Measurements from ENCODE around the gene TXNL4A. TPM values are rescaled to one million over a fixed set of nuclear protein-coding genes. Genes with fewer than 3 reads are reported as not detected.
"Not testable (repeated sequence)": the region's sequence is repeated elsewhere in the genome, so short reads cannot be mapped to it uniquely, and the experiment has no call there.

Gene TXNL4A
- total RNA-seq, 1 donor from 2014 or later, result 210 TPM

DNA sequence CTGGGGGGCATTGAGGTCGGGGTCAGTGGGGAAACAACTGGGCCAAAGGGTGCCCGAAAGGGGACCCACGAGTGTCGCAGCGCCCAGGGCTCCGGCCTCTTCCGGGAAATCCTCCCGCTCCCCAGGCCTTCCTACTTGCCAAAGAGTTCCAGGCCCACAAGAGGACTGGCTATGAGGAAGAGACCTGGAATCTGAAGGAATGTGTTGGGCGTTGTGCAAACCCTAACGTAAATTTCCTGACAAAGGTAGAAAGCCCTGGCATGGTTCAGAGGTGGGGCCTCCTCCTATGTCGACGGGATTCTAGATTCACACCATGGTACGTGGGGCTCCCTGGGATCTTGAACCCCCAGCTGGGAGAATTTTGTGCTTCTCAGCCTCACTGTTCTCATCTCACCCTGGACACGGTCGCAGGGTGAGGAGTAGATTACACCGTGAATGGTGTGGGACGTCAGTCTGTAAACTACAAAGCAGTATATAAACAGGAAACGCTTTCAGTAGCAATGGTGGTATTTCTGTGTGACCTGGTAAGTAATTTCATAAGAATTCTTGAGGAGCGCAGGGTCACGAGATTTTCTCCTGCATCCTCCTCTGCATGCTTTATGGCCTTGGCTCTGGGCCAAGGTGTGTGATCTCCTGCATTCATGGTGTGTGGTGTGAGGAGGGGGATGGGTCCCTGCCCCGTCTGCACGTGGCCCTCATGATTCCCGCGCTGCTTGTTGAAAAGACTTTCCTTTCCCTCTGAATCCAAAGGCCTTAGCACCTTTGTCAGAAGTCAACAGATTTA, 23.1 kb downstream of the TXNL4A start:
- H3K4me3 Mint-ChIP-seq, result peak overlapping the region; percentile 82
- H3K27ac Mint-ChIP-seq, result peak overlapping the region; percentile 84
- intact Hi-C loops (cut with micrococcal nuclease), result loop anchor here (1.0 to 2.0 kb wide), 2 partner anchors 14 to 69 kb away; partner anchors contain the start of genes RBFA and SLC66A2
- H3K9me3 Mint-ChIP-seq, result no peaks in the 10 kb centered on the region
- peak; percentile 72 for DNase-seq
- peaks cover 12% of the 10 kb centered on the region for H3K36me3 Mint-ChIP-seq (ENCODE audit: low read depth)
- H3K27me3 Mint-ChIP-seq, result peaks cover 3% of the 10 kb centered on the region
- H3K4me1 Mint-ChIP-seq, result peaks cover 25% of the 10 kb centered on the region

DNA sequence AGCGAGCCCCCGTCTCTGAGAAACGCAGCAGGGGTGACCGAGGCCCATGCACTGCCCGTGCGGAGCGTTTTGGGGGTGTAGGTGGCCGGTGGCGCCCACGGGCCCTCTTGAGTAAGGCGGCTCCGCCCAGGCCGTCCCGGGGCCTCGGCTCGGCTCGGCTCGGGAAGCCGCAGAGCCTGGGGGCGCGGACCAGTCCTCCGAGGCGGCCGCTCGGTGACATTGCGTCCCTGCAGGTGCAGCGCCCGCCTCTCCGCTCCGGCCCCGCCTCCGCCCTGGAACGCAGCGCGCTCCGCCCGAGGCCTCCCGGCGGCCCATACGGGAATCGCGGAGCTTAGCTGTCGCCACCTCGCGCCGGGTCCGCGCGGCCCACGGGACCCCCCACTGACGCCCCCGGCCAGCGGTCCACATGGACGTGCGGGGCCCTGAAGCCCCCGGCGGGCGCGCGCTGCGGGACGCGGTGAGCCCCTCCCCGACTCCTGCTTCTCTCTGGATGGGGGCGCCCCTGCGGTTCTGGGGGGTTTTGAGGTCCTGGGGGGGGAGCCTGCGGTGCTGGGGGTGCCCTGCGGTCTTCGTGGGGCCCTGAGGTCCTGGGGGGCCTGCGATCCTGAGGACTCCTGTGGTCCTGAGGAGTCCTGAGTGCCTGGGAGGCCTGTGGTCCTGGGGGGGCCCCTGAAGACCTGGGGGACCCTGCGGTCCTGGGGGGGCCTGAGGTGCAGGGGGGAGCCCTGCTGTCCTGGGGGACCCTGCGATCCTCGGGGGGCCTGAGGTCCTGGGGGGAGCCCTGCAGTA, 23.8 kb downstream of the TXNL4A start, which contains the start of gene HSBP1L1:
Gene HSBP1L1 (plus strand): TSS at position 314 of the 789 bp plus-strand sequence. CDS start 93 bp downstream, at position 407.
- Mint-ChIP-seq H3K4me3 (peak within 1 kb of the TSS; percentile 82), H3K4me1 (peaks cover 31% of the 10 kb centered on the region), H3K9me3 (no peaks in the 10 kb centered on the region), H3K27me3 (peaks cover 3% of the 10 kb centered on the region), H3K27ac (peak within 1 kb of the TSS; percentile 84), H3K36me3 (ENCODE audit: low read depth) (peaks cover 9% of the 10 kb centered on the region)
- intact Hi-C loops (cut with micrococcal nuclease), result loop anchor here (1.0 to 2.0 kb wide), 2 partner anchors 13 to 70 kb away; partner anchors contain the start of genes RBFA and SLC66A2
- DNase-seq, result peak; percentile 94

DNA sequence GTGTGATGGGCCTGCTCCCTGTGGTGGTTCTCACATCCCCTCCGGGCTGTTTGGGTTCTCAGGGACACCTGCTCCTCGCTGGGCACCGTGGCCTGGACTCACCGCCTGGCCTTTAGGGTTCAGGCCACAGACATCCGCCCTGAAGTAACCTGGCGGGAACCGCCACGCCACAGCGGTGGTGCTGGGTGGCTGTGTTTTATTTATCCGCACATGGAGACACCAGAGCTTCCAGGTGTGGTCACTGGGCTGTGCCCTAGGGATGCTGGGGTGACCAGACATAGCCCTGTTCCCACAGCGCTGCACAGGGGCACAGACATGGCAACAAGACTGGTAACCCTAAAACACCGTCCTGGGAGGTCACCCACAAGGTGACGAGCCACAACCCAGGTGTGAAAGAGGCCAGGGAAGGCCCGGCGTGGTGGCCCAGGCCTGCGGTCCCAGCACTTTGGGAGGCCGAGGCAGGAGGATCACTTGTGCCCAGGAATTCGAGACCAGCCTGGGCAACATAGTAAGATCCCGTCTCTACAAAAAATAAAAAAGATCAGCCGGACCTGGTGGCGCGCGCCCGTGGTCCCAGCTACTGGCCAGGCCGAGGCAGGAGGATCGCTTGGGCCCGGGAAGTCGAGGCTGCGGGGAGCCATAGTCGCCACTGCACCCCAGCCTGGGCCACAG, 24.6 kb downstream of the TXNL4A start:
- Mint-ChIP-seq H3K27me3 (peaks cover 3% of the 10 kb centered on the region), H3K4me3 (peak overlapping the region; percentile 64), H3K4me1 (peaks cover 31% of the 10 kb centered on the region), H3K27ac (no peak overlapping the region), H3K36me3 (ENCODE audit: low read depth) (peaks cover 6% of the 10 kb centered on the region), H3K9me3 (no peaks in the 10 kb centered on the region)
- DNase-seq, result no peak
- intact Hi-C loops (cut with micrococcal nuclease), result loop anchor here (2.0 kb wide), 1 partner anchor 71 kb away; the partner anchor contains the start of gene RBFA

DNA sequence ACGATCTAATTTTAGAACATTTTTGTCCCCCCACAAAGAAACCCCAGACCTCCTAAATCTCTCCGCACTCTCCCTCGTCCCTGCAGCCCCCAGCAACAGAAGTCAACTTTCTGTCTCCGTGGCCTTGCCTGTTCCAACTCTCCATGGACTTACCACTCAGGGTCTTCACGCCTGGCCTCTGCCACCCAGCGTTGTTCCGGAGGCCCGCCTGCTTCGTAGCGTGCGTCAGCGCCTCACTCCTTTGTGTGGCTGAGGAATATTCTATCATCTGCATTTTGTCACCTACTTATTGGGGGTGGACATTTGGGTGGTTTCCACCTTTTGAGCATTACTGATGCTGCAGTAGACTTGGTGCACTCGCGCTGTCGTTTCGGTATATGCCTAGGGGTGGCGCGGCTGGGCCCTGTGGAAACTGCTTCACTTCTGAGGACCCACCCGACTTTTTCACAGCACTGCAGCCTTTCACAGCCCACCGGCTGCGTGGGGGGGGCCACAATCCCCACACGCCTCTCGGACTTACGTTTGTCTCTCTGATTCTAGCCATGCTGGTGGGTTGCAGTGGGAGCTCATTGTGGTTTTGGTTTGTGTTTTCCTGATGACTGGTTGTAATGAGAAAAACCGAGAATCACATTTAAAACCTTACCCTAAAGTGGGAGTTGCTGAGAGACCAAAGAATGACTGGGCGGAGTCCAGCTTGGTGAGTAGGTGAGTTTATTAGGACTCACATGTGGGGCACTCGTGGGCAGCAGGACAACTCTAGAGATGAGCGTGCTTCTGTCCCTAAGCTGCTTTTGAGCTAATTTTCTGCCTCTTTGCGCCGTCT, 25.3 kb downstream of the TXNL4A start:
- Mint-ChIP-seq H3K9me3 (no peaks in the 10 kb centered on the region), H3K4me1 (peaks cover 31% of the 10 kb centered on the region), H3K36me3 (ENCODE audit: low read depth) (peaks cover 6% of the 10 kb centered on the region), H3K27me3 (peaks cover 3% of the 10 kb centered on the region), H3K4me3 (peak overlapping the region; percentile 64), H3K27ac (peak overlapping the region; percentile 59)
- intact Hi-C loops (cut with micrococcal nuclease), result no loop called here
- DNase-seq, result no peak

DNA sequence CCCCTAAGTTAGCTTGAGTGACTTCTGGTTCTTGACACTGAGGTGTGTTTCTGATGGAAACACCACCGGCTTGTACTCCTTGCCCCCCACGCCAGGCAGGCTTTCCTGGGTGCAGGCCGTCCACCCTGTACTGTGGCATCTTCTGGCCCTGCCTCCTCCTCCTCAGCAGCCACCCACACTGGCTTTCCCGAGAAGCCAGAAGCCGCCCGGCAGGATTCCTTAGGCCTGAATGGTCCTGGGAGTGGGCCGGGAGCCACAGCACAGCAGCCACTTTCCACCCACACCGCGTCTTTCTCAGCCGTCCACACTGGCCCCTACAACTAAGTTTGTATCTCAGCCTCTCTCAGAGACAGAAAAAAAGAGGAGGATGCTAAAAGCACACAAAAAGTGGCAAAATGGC, 26.1 kb downstream of the TXNL4A start:
- Mint-ChIP-seq H3K4me1 (peaks cover 31% of the 10 kb centered on the region), H3K27ac (no peak overlapping the region), H3K4me3 (no peak overlapping the region), H3K27me3 (peaks cover 3% of the 10 kb centered on the region), H3K9me3 (no peaks in the 10 kb centered on the region), H3K36me3 (ENCODE audit: low read depth) (peaks cover 5% of the 10 kb centered on the region)
- intact Hi-C loops (cut with micrococcal nuclease), result no loop called here
- DNase-seq, result no peak

DNA sequence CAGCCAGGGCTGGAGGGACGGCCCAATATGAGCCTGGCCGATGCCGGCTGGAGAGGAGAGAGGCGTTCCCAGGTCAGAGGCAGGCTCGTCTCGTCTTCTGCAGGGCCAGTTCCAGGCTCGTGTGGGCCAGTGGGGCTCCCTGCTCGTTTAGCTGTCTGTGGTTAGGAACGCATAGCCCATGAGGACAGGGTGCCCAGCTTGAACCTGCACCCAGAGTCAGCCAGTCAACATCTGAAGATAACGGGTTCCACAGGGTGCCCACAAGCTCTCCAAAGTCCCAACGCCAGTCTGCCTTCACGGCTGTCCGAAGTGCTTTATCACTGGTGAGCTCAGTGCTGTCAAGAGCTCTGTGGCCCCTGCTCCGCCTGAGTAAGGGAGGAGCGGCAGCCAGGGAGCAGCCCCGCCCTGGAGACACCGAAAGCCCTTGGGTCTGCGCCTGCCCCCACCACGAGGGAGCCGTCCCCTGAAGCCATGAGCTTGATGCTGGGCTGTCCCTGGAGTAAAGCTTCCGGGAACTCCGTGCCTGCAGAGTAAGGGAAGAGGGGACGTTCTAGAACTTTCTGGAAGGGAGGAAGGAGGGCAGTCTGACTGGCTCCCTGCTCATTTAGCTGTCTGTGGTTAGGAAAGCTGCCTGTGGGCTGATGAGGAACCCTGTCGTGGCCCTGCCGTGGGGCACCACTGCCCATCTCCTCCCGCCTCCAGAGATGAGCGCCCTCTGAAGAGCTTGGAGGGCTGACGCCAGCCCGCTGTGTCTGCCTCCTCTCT, 26.7 kb downstream of the TXNL4A start:
- DNase-seq, result no peak
- Mint-ChIP-seq H3K27ac (no peak overlapping the region), H3K4me1 (peaks cover 31% of the 10 kb centered on the region), H3K27me3 (peaks cover 3% of the 10 kb centered on the region), H3K9me3 (no peaks in the 10 kb centered on the region), H3K4me3 (no peak overlapping the region), H3K36me3 (ENCODE audit: low read depth) (peaks cover 2% of the 10 kb centered on the region)
- intact Hi-C loops (cut with micrococcal nuclease), result no loop called here

DNA sequence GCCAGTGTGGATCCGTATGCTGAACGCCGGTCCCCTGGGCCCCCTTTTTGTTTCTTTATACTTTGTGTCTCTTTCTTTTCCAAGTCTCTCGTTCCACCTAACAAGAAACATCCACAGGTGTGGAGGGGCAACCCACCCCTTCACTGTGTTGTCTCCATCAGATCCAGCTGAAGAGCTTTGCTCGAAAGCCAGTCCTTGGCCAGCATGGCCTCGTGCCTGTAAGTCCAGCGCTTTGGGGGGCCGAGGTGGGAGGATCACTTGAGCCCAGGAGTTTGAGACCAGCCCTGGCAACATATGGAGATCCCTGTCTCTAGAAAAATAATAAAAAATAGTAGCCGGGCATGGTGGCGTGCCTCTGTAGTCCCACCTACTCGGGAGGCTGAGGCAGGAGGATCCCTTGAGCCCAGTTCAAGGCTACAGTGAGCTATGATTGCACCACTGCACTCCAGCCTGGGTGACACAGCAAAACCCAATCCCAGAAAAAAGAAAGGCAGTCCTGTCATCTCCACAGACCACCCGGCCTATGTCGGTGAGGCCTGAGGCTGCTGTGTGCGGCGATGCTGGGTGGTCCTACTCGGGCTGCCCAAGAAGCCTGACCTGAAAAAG, 27.3 kb downstream of the TXNL4A start:
- intact Hi-C loops (cut with micrococcal nuclease), result no loop called here
- Mint-ChIP-seq H3K36me3 (ENCODE audit: low read depth) (peaks cover 2% of the 10 kb centered on the region), H3K9me3 (no peaks in the 10 kb centered on the region), H3K27me3 (peaks cover 3% of the 10 kb centered on the region), H3K4me3 (peak overlapping the region; percentile 29), H3K27ac (no peak overlapping the region), H3K4me1 (peaks cover 31% of the 10 kb centered on the region)
- no peak for DNase-seq

DNA sequence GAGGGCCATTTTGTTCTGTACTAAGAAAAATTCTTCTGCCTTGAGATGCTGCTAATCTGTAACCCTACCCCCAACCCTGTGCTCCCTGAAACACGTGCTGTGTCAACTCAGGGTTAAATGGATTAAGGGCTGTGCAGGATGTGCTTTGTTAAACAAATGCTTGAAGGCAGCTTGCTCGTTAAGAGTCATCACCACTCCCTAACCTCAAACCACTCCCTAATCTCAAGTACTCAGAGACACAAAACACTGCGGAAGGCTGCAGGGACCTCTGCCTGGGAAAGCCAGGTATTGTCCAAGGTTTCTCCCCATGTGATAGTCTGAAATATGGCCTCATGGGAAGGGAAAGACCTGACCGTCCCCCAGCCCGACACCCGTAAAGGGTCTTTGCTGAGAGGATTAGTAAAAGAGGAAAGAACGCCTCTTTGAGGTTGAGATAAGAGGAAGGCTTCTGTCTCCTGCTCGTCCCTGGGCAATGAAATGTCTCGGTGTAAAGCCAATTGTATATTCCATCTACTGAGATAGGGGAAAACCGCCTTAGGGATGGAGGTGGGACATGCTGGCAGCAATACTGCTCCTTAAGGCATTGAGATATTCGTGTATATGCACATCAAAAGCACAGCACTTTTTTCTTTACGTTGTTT, 28.1 kb downstream of the TXNL4A start:
- Mint-ChIP-seq H3K4me1 (peaks cover 32% of the 10 kb centered on the region), H3K4me3 (peak overlapping the region; percentile 29)
- H3K9me3 Mint-ChIP-seq; intact Hi-C loops (cut with micrococcal nuclease); H3K27ac Mint-ChIP-seq; H3K27me3 Mint-ChIP-seq; H3K36me3 Mint-ChIP-seq (ENCODE audit: low read depth): not testable (repeated sequence)
- peak; percentile 75 for DNase-seq

DNA sequence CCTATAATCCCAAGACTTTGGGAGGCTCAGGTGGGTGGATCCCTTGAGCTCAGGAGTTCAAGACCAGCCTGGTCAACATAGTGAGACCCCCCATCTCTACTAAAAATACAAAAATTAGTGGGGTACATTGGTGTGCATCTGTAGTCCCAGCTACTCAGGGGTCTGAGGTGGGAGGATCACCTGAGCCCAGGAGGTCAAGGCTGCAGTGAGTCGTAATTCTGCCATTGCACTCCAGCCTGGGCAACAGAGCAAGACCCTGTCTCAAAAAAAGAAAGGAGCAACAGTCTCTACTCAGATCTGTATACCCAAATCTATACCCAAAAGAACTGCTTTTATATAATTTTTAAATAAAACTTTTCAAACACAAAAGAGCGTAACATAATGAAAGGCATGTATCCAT, 29.4 kb downstream of the TXNL4A start:
- no peak for DNase-seq
- peaks cover 2% of the 10 kb centered on the region for H3K36me3 Mint-ChIP-seq (ENCODE audit: low read depth)
- peaks cover 35% of the 10 kb centered on the region for H3K4me1 Mint-ChIP-seq
- H3K27ac Mint-ChIP-seq, result no peak overlapping the region
- peaks cover 6% of the 10 kb centered on the region for H3K27me3 Mint-ChIP-seq
- intact Hi-C loops (cut with micrococcal nuclease), result loop anchor here (10.0 kb wide), 2 partner anchors 64 to 564 kb away; partner anchors contain the start of gene NFATC1
- H3K4me3 Mint-ChIP-seq, result no peak overlapping the region
- H3K9me3 Mint-ChIP-seq, result no peaks in the 10 kb centered on the region

DNA sequence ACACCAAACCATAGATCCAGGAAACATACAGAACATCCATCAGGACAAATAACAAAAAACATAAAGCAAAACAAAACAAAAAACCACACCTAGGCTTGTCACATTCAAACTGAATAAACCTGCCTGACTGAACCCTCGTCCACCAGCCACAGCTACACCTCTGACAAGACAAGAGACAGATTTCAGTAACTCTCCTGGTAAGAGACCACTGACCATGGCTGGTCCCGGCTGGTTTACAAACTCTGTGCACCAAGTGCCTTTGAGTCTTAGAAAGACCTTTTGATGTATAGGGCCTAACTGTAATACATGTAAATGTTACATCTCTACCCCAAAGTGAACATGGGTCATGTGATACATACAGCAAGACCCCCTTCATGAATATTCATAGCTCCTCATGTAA, 32.1 kb downstream of the TXNL4A start:
- DNase-seq, result no peak
- Mint-ChIP-seq H3K9me3 (no peaks in the 10 kb centered on the region), H3K36me3 (ENCODE audit: low read depth) (no peaks in the 10 kb centered on the region), H3K27ac (no peak overlapping the region), H3K4me1 (peaks cover 22% of the 10 kb centered on the region), H3K4me3 (no peak overlapping the region), H3K27me3 (peaks cover 3% of the 10 kb centered on the region)
- intact Hi-C loops (cut with micrococcal nuclease), result loop anchor here (10.0 kb wide), 2 partner anchors 61 to 561 kb away; partner anchors contain the start of gene NFATC1

DNA sequence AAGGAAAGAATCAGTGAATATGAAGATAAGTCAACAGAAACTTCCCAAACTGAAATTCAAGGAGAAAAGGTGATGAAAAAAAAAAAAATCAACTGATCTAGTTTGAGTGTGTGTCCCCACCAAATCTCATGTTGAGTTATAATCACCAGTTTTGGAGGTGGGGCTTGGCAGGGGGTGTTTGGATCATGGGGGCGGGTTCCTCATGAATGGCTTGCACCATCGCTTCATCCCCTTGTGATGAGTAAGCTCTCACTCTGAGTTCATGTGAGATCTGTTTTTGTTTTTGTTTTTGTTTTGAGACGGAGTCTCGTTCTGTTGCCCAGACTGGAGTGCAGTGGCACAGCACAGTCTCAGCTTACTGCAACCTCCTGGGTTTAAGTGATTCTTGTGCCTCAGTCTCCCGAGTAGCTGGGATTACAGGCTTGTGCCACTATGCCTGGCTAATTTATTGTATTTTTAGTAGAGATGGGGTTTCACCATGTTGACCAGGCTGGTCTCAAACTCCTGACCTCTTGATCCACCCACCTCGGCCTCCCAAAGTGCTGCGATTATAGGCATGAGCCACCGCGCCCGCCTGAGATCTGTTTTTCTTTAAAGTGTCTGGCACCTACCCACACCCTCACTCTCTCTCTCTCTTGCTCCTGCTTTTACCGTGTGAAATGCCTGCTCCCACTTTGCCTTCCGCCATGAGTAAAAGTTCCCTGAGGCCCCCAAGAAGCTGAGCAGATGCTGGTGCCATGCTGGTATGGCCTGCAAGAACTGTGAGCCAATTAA, 32.9 kb downstream of the TXNL4A start:
- peaks cover under 1% of the 10 kb centered on the region for H3K36me3 Mint-ChIP-seq (ENCODE audit: low read depth)
- intact Hi-C loops (cut with micrococcal nuclease), result loop anchor here (10.0 kb wide), 2 partner anchors 61 to 561 kb away; partner anchors contain the start of gene NFATC1
- peaks cover 19% of the 10 kb centered on the region for H3K4me1 Mint-ChIP-seq
- no peak overlapping the region for H3K4me3 Mint-ChIP-seq
- no peak for DNase-seq
- no peaks in the 10 kb centered on the region for H3K9me3 Mint-ChIP-seq
- H3K27ac Mint-ChIP-seq, result no peak overlapping the region
- peaks cover 3% of the 10 kb centered on the region for H3K27me3 Mint-ChIP-seq

All from activated CD4-positive, alpha-beta T cell treated with anti-CD3 and anti-CD28 coated beads, Interleukin-2, amount 10 ng/mL, durations not matched to agents 24 days and 14 days (primary cell).